ENCODE results near the gene RBMS3.
"Not testable (repeated sequence)": the region's sequence is repeated elsewhere in the genome, so short reads cannot be mapped to it uniquely, and the experiment has no call there.

Gene RBMS3

GRCh38 chr3:29473481-29474170 is 192.8 kb downstream of the RBMS3 start:
- in situ Hi-C loops (cut with HindIII; ENCODE audit: low sequenced_read_pairs) = not testable (repeated sequence)

- in situ Hi-C loops (cut with HindIII; ENCODE audit: low sequenced_read_pairs) = no loop called here
Observed at GRCh38 chr3:29475305-29475840, 194.5 kb downstream of the RBMS3 start.

GRCh38 chr3:29475854-29476253 is 195.0 kb downstream of the RBMS3 start:
- in situ Hi-C loops (cut with HindIII; ENCODE audit: low sequenced_read_pairs) = no loop called here

GRCh38 chr3:29478611-29479010 is 197.7 kb downstream of the RBMS3 start:
- in situ Hi-C loops (cut with HindIII; ENCODE audit: low sequenced_read_pairs) = no loop called here

- in situ Hi-C loops (cut with HindIII; ENCODE audit: low sequenced_read_pairs) = no loop called here
Observed at GRCh38 chr3:29481249-29481648, 200.4 kb downstream of the RBMS3 start.

GRCh38 chr3:29481969-29482767 is 201.3 kb downstream of the RBMS3 start:
- in situ Hi-C loops (cut with HindIII; ENCODE audit: low sequenced_read_pairs) = no loop called here

- in situ Hi-C loops (cut with HindIII; ENCODE audit: low sequenced_read_pairs) = no loop called here
Observed at GRCh38 chr3:29484633-29485032, 203.8 kb downstream of the RBMS3 start.

- in situ Hi-C loops (cut with HindIII; ENCODE audit: low sequenced_read_pairs) = no loop called here
Observed at GRCh38 chr3:29486096-29486495, 205.2 kb downstream of the RBMS3 start.

- in situ Hi-C loops (cut with HindIII; ENCODE audit: low sequenced_read_pairs) = no loop called here
Observed at GRCh38 chr3:29486917-29487316, 206.0 kb downstream of the RBMS3 start.

- in situ Hi-C loops (cut with HindIII; ENCODE audit: low sequenced_read_pairs) = no loop called here
Observed at GRCh38 chr3:29488922-29489321, 208.1 kb downstream of the RBMS3 start.

GRCh38 chr3:29493109-29493508 is 212.2 kb downstream of the RBMS3 start:
- in situ Hi-C loops (cut with HindIII; ENCODE audit: low sequenced_read_pairs) = no loop called here

GRCh38 chr3:29494305-29495036 is 213.6 kb downstream of the RBMS3 start:
- in situ Hi-C loops (cut with HindIII; ENCODE audit: low sequenced_read_pairs) = no loop called here

- in situ Hi-C loops (cut with HindIII; ENCODE audit: low sequenced_read_pairs) = no loop called here
Observed at GRCh38 chr3:29497282-29497681, 216.4 kb downstream of the RBMS3 start.

GRCh38 chr3:29502771-29503170 is 221.9 kb downstream of the RBMS3 start:
- in situ Hi-C loops (cut with HindIII; ENCODE audit: low sequenced_read_pairs) = no loop called here

GRCh38 chr3:29503314-29503713 is 222.4 kb downstream of the RBMS3 start:
- in situ Hi-C loops (cut with HindIII; ENCODE audit: low sequenced_read_pairs) = no loop called here

- in situ Hi-C loops (cut with HindIII; ENCODE audit: low sequenced_read_pairs) = no loop called here
Observed at GRCh38 chr3:29503958-29504357, 223.1 kb downstream of the RBMS3 start.

- in situ Hi-C loops (cut with HindIII; ENCODE audit: low sequenced_read_pairs) = no loop called here
Observed at GRCh38 chr3:29506502-29506901, 225.6 kb downstream of the RBMS3 start.

- in situ Hi-C loops (cut with HindIII; ENCODE audit: low sequenced_read_pairs) = no loop called here
Observed at GRCh38 chr3:29511701-29512100, 230.8 kb downstream of the RBMS3 start.

GRCh38 chr3:29512641-29513040 is 231.8 kb downstream of the RBMS3 start:
- in situ Hi-C loops (cut with HindIII; ENCODE audit: low sequenced_read_pairs) = no loop called here

GRCh38 chr3:29513236-29513635 is 232.4 kb downstream of the RBMS3 start:
- in situ Hi-C loops (cut with HindIII; ENCODE audit: low sequenced_read_pairs) = no loop called here

GRCh38 chr3:29514170-29514569 is 233.3 kb downstream of the RBMS3 start:
- in situ Hi-C loops (cut with HindIII; ENCODE audit: low sequenced_read_pairs) = no loop called here
